ENCODE measurements around the gene OR6V1. TPM values are rescaled to one million over a fixed set of nuclear protein-coding genes. Genes with fewer than 3 reads are reported as not detected.

The OR6V1 gene
- total and polyA plus RNA-seq, 2 donors from 2014 or later = not detected

DNA sequence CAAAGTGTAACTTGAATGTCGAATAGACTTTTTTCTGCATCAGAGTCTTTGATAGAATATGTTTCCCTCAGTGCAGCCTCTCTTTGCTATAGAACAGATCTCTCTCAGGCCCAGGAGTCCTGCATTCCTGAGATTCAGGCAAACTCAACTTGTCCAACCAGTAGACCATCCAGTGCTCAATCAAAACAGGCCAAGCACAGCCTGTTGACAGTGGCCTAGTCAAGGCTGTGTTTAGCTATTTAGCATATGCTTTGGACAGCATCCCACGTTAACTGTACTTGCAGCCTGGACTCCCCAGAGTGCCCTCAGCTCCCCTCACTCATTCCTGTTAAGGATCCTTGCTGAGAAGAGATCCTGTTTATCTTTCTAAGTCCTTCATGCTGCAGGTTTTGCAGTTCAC lies 16.3 kb downstream of the OR6V1 start:
- Histone ChIP-seq H3K9ac (ENCODE audit: low read length in 3 of 3) (no peak overlapping the region), H3K9me3 (ENCODE audit: control insufficient read depth in 2 of 3, insufficient read depth in 1 of 3, low read length in 3 of 3) (no peaks in the 10 kb centered on the region), H3K4me1 (ENCODE audit: control insufficient read depth in 2 of 3, insufficient read depth in 2 of 3, low read depth in 1 of 3, low read length in 3 of 3) (no peaks in the 10 kb centered on the region), H3K27me3 (ENCODE audit: control insufficient read depth, insufficient read depth, low read length) (no peaks in the 10 kb centered on the region), H3K36me3 (ENCODE audit: control insufficient read depth in 2 of 3, insufficient read depth in 3 of 3, low read length in 3 of 3) (no peaks in the 10 kb centered on the region), H3K4me3 (ENCODE audit: low read length in 3 of 3) (no peak overlapping the region), H3K27ac (ENCODE audit: low read depth in 2 of 2, low read length in 2 of 2) (no peak overlapping the region)
- TF ChIP-seq, protein P1, sequence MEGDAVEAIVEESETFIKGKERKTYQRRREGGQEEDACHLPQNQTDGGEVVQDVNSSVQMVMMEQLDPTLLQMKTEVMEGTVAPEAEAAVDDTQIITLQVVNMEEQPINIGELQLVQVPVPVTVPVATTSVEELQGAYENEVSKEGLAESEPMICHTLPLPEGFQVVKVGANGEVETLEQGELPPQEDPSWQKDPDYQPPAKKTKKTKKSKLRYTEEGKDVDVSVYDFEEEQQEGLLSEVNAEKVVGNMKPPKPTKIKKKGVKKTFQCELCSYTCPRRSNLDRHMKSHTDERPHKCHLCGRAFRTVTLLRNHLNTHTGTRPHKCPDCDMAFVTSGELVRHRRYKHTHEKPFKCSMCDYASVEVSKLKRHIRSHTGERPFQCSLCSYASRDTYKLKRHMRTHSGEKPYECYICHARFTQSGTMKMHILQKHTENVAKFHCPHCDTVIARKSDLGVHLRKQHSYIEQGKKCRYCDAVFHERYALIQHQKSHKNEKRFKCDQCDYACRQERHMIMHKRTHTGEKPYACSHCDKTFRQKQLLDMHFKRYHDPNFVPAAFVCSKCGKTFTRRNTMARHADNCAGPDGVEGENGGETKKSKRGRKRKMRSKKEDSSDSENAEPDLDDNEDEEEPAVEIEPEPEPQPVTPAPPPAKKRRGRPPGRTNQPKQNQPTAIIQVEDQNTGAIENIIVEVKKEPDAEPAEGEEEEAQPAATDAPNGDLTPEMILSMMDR (IDR thresholded peaks at IDR 0.05; ENCODE audit: borderline replicate concordance, extremely low read depth, insufficient read depth) = no peak
- FAIRE-seq (no peak), DNase-seq (no peak)
- intact Hi-C loops (cut with DNase I) = no loop called here

DNA sequence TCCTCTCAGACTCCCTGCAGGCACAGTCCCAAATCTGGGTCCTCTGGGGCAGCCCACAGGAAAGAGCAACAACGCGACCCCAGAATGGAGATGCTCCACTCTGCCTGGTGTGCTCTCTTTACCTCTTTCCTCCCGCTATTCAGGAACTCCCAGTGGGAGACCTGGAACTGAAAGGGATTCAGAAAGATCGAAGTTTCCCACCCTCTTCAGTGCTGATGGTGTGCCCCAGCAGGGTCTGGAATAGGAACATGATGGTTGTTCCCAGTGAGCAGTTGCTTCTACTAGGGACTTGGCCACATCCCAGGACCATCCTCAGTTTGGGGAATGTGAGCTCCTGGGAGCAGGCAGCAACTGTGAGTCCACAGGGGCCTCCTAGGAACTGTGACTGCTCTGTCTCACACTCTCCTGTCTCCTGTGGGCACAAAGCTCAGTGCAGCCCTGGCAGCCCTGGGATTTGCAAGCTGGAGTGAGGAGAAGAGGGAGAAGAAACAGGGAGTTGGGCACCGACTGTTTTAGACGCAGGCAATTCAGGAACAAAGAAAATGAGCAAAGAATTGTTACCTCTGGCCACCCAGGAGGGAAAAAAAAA lies 17.9 kb downstream of the OR6V1 start:
- intact Hi-C loops (cut with DNase I) = no loop called here
- no peak overlapping the region for H3K27ac ChIP-seq (ENCODE audit: low read depth in 2 of 2, low read length in 2 of 2)
- H3K36me3 ChIP-seq (ENCODE audit: control insufficient read depth in 2 of 3, insufficient read depth in 3 of 3, low read length in 3 of 3) = no peaks in the 10 kb centered on the region
- TF ChIP-seq, protein P1 (IDR thresholded peaks at IDR 0.05; ENCODE audit: borderline replicate concordance, extremely low read depth, insufficient read depth) = no peak
- DNase-seq (no peak), FAIRE-seq (no peak)
- no peaks in the 10 kb centered on the region for H3K27me3 ChIP-seq (ENCODE audit: control insufficient read depth, insufficient read depth, low read length)
- no peak overlapping the region for H3K9ac ChIP-seq (ENCODE audit: low read length in 3 of 3)
- no peaks in the 10 kb centered on the region for H3K9me3 ChIP-seq (ENCODE audit: control insufficient read depth in 2 of 3, insufficient read depth in 1 of 3, low read length in 3 of 3)
- no peak overlapping the region for H3K4me3 ChIP-seq (ENCODE audit: low read length in 3 of 3)
- no peaks in the 10 kb centered on the region for H3K4me1 ChIP-seq (ENCODE audit: control insufficient read depth in 2 of 3, insufficient read depth in 2 of 3, low read depth in 1 of 3, low read length in 3 of 3)

DNA sequence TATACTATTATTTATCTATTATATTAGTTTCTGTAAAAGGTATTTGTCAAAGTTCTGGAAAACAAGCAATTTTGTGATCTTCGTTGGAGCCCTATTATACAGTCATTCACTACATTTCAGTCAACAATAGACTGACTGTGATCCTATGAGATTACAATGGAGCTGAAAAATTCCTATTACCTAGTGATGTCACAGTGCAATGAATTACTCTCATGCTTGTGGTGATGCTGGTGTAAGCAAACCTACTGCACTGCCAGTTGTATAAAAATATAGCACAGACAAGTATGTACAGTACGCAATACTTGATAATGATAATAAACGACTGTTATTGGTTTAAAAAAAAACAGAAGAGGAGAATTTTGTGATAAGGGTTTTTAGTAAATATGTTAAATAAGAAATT lies 21.4 kb downstream of the OR6V1 start:
- intact Hi-C loops (cut with DNase I) = no loop called here
- Histone ChIP-seq H3K36me3 (ENCODE audit: control insufficient read depth in 2 of 3, insufficient read depth in 3 of 3, low read length in 3 of 3) (no peaks in the 10 kb centered on the region), H3K9me3 (ENCODE audit: control insufficient read depth in 2 of 3, insufficient read depth in 1 of 3, low read length in 3 of 3) (no peaks in the 10 kb centered on the region), H3K27me3 (ENCODE audit: control insufficient read depth, insufficient read depth, low read length) (no peaks in the 10 kb centered on the region), H3K27ac (ENCODE audit: low read depth in 2 of 2, low read length in 2 of 2) (no peak overlapping the region), H3K9ac (ENCODE audit: low read length in 3 of 3) (no peak overlapping the region), H3K4me3 (ENCODE audit: low read length in 3 of 3) (no peak overlapping the region), H3K4me1 (ENCODE audit: control insufficient read depth in 2 of 3, insufficient read depth in 2 of 3, low read depth in 1 of 3, low read length in 3 of 3) (no peaks in the 10 kb centered on the region)
- no peak for FAIRE-seq
- DNase-seq = no peak
- TF ChIP-seq, protein P1 (IDR thresholded peaks at IDR 0.05; ENCODE audit: borderline replicate concordance, extremely low read depth, insufficient read depth) = no peak

DNA sequence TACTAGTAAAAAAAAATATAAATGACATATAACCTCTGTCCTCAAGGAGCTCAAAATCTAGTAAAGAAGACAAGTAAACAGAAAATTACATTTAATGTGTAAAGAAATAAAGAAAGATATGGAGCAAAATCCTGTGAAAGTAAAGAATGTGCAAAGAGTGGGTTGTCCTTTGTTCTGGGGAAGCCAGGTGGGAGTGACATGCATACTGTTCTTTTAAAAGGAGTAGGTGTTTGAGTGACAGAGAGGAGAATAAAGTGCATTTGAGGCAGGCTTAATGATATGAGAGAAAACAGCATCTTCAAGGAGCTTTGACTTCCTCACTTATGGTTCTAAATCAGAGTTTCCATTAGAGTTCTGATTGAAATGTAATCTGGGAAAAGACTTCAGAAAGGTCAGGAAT lies 22.0 kb downstream of the OR6V1 start:
- intact Hi-C loops (cut with DNase I) = no loop called here
- Histone ChIP-seq H3K4me1 (ENCODE audit: control insufficient read depth in 2 of 3, insufficient read depth in 2 of 3, low read depth in 1 of 3, low read length in 3 of 3) (no peaks in the 10 kb centered on the region), H3K27me3 (ENCODE audit: control insufficient read depth, insufficient read depth, low read length) (no peaks in the 10 kb centered on the region), H3K4me3 (ENCODE audit: low read length in 3 of 3) (no peak overlapping the region), H3K27ac (ENCODE audit: low read depth in 2 of 2, low read length in 2 of 2) (no peak overlapping the region), H3K9ac (ENCODE audit: low read length in 3 of 3) (no peak overlapping the region), H3K9me3 (ENCODE audit: control insufficient read depth in 2 of 3, insufficient read depth in 1 of 3, low read length in 3 of 3) (no peaks in the 10 kb centered on the region), H3K36me3 (ENCODE audit: control insufficient read depth in 2 of 3, insufficient read depth in 3 of 3, low read length in 3 of 3) (no peaks in the 10 kb centered on the region)
- TF ChIP-seq, protein P1 (IDR thresholded peaks at IDR 0.05; ENCODE audit: borderline replicate concordance, extremely low read depth, insufficient read depth) = no peak
- DNase-seq (no peak), FAIRE-seq (no peak)
